Calu3 (cell line): ENCODE data around the gene SPG11. TPM values are rescaled to one million over a fixed set of nuclear protein-coding genes. Genes with fewer than 3 reads are reported as not detected.
"Not testable (repeated sequence)": the region's sequence is repeated elsewhere in the genome, so short reads cannot be mapped to it uniquely, and the experiment has no call there.

Experiments used
- BruUV-seq: library from RNA; stranded (reverse); fragments of 400-500 nt; replicated peaks from 2 replicates; lab custom pipeline; 2021; lab: Mats Ljungman, UMichigan
- CTCF ChIA-PET: fragments of 300-600 bp; sonication (Branson Sonifier 250); formaldehyde crosslinking; loops from one replicate; lab custom pipeline; 2022; ENCODE audit warnings: antibody characterized with exemption; lab: Charles Lee
- DNase-seq: peaks from one replicate; pipeline ENCODE4 v3.0.0; 2022
- H3K27ac Mint-ChIP-seq: one replicate; pipeline ENCODE4 v1.8.0; 2022; ENCODE audit warnings: mixed read lengths; ENCODE audit not compliant: unreplicated experiment
- H3K27me3 Mint-ChIP-seq: one replicate; pipeline ENCODE4 v1.8.0; 2022; ENCODE audit warnings: mixed read lengths; ENCODE audit not compliant: unreplicated experiment
- H3K36me3 Mint-ChIP-seq: one replicate; pipeline ENCODE4 v1.8.0; 2022; ENCODE audit warnings: mild to moderate bottlenecking, moderate library complexity, mixed read lengths; ENCODE audit not compliant: insufficient read depth, unreplicated experiment
- H3K4me1 Mint-ChIP-seq: one replicate; pipeline ENCODE4 v1.8.0; 2022; ENCODE audit warnings: mild to moderate bottlenecking, low read depth, mixed read lengths; ENCODE audit not compliant: unreplicated experiment
- H3K4me3 Mint-ChIP-seq: one replicate; pipeline ENCODE4 v1.8.0; 2022; ENCODE audit warnings: mild to moderate bottlenecking, low read depth, moderate library complexity, mixed read lengths; ENCODE audit not compliant: unreplicated experiment
- H3K9me3 Mint-ChIP-seq: one replicate; pipeline ENCODE4 v1.8.0; 2022; ENCODE audit warnings: low read depth, mixed read lengths; ENCODE audit not compliant: unreplicated experiment
- CTCF ChIP-seq: fragments of 200-600 bp; IDR thresholded peaks from one replicate; pipeline ENCODE4 v1.8.0; 2022; ENCODE audit warnings: antibody characterized with exemption; ENCODE audit not compliant: unreplicated experiment
- intact Hi-C: fragments of 100-400 bp; cut with micrococcal nuclease; formaldehyde crosslinking; loops from one replicate; pipeline ENCODE4 v1.10.0; 2022; ENCODE audit not compliant: unreplicated experiment
- total RNA-seq: library from RNA; stranded (reverse); gene quantifications from 2 replicates; pipeline ENCODE4 v1.2.3, GENCODE V29; 2022

Gene SPG11
- total RNA-seq, 1 experiment from 2014 or later = 36.6 TPM

- Mint-ChIP-seq H3K9me3 (no peaks in the 10 kb centered on the region), H3K4me3 (peak overlapping the region; percentile 86), H3K4me1 (no peaks in the 10 kb centered on the region), H3K27ac (no peak overlapping the region), H3K27me3 (no peaks in the 10 kb centered on the region), H3K36me3 (peaks cover 55% of the 10 kb centered on the region)
- intact Hi-C loops = no loop called here
- DNase-seq = no peak
- CTCF ChIA-PET = no interaction called here
- TF ChIP-seq CTCF = no peak
- BruUV-seq = no TSS peak
These were observed 128.4 kb downstream of the SPG11 start for GRCh38 chr15:44535092-44535491.

- CTCF ChIA-PET = no interaction called here
- no peak for TF ChIP-seq CTCF
- H3K4me1 Mint-ChIP-seq = peaks cover 1% of the 10 kb centered on the region
- no peak for DNase-seq
- no TSS peak for BruUV-seq
- H3K4me3 Mint-ChIP-seq = no peak overlapping the region
- no peak overlapping the region for H3K27ac Mint-ChIP-seq
- H3K9me3 Mint-ChIP-seq = no peaks in the 10 kb centered on the region
- peaks cover 48% of the 10 kb centered on the region for H3K36me3 Mint-ChIP-seq
- intact Hi-C loops = no loop called here
- H3K27me3 Mint-ChIP-seq = no peaks in the 10 kb centered on the region
These were observed 130.8 kb downstream of the SPG11 start for GRCh38 chr15:44532689-44533088.

- H3K9me3 Mint-ChIP-seq, H3K4me3 Mint-ChIP-seq, BruUV-seq, H3K27ac Mint-ChIP-seq, H3K4me1 Mint-ChIP-seq, DNase-seq, intact Hi-C loops, CTCF ChIA-PET, H3K27me3 Mint-ChIP-seq: not testable (repeated sequence)
- H3K36me3 Mint-ChIP-seq = peaks cover 43% of the 10 kb centered on the region
These were observed 131.2 kb downstream of the SPG11 start for GRCh38 chr15:44532275-44532674.

- BruUV-seq = no TSS peak
- CTCF ChIA-PET = no interaction called here
- no peak for TF ChIP-seq CTCF
- H3K36me3 Mint-ChIP-seq = peaks cover 27% of the 10 kb centered on the region
- H3K4me1 Mint-ChIP-seq = peaks cover 5% of the 10 kb centered on the region
- DNase-seq = no peak
- no peaks in the 10 kb centered on the region for H3K27me3 Mint-ChIP-seq
- intact Hi-C loops = no loop called here
- no peaks in the 10 kb centered on the region for H3K9me3 Mint-ChIP-seq
- no peak overlapping the region for H3K27ac Mint-ChIP-seq
- no peak overlapping the region for H3K4me3 Mint-ChIP-seq
These were observed 132.8 kb downstream of the SPG11 start for GRCh38 chr15:44530653-44531052.

- peaks cover 21% of the 10 kb centered on the region for H3K36me3 Mint-ChIP-seq
- intact Hi-C loops = no loop called here
- BruUV-seq = TSS peak; percentile 36
- H3K27ac Mint-ChIP-seq = no peak overlapping the region
- H3K4me3 Mint-ChIP-seq = no peak overlapping the region
- peaks cover 5% of the 10 kb centered on the region for H3K4me1 Mint-ChIP-seq
- no peaks in the 10 kb centered on the region for H3K27me3 Mint-ChIP-seq
- CTCF ChIA-PET = no interaction called here
- H3K9me3 Mint-ChIP-seq = no peaks in the 10 kb centered on the region
- TF ChIP-seq CTCF = no peak
- no peak for DNase-seq
These were observed 133.4 kb downstream of the SPG11 start for GRCh38 chr15:44529864-44530604.
